ENCODE measurements around the gene OSMR. TPM values are rescaled to one million over a fixed set of nuclear protein-coding genes. Genes with fewer than 3 reads are reported as not detected.

OSMR gene
- total RNA-seq, 1 donor from 2014 or later = 0.04 TPM

GRCh38 chr5:38883842-38884241, 38.0 kb downstream of the OSMR start:
- DNase-seq (no peak), ATAC-seq (ENCODE audit: low read depth) (no peak)
- Mint-ChIP-seq H3K36me3 (ENCODE audit: low read depth) (no peaks in the 10 kb centered on the region), H3K4me1 (no peaks in the 10 kb centered on the region), H3K4me3 (no peak overlapping the region), H3K27me3 (peaks cover 2% of the 10 kb centered on the region), H3K9me3 (no peaks in the 10 kb centered on the region), H3K27ac (no peak overlapping the region)
- intact Hi-C loops (cut with micrococcal nuclease) = no loop called here
- TF ChIP-seq CTCF (IDR thresholded peaks at IDR 0.05) = no peak
- POLR2A ChIA-PET = no interaction called here
- CTCF ChIA-PET = no interaction called here

GRCh38 chr5:38885208-38885607, 39.4 kb downstream of the OSMR start:
- TF ChIP-seq CTCF (IDR thresholded peaks at IDR 0.05) = no peak
- Mint-ChIP-seq H3K27me3 (peaks cover 2% of the 10 kb centered on the region), H3K4me1 (no peaks in the 10 kb centered on the region), H3K4me3 (no peak overlapping the region), H3K36me3 (ENCODE audit: low read depth) (no peaks in the 10 kb centered on the region), H3K27ac (no peak overlapping the region), H3K9me3 (no peaks in the 10 kb centered on the region)
- ChIA-PET CTCF (no interaction called here), POLR2A (no interaction called here)
- no peak for DNase-seq
- intact Hi-C loops (cut with micrococcal nuclease) = no loop called here
- no peak for ATAC-seq (ENCODE audit: low read depth)

- Mint-ChIP-seq H3K4me1 (no peaks in the 10 kb centered on the region), H3K27me3 (peaks cover 7% of the 10 kb centered on the region), H3K4me3 (no peak overlapping the region), H3K36me3 (ENCODE audit: low read depth) (no peaks in the 10 kb centered on the region), H3K9me3 (peaks cover 3% of the 10 kb centered on the region), H3K27ac (no peak overlapping the region)
- no peak for TF ChIP-seq CTCF (IDR thresholded peaks at IDR 0.05)
- DNase-seq (no peak), ATAC-seq (ENCODE audit: low read depth) (no peak)
- intact Hi-C loops (cut with micrococcal nuclease) = no loop called here
- POLR2A ChIA-PET = no interaction called here
- CTCF ChIA-PET = no interaction called here
Measured at GRCh38 chr5:38888041-38888440, 42.2 kb downstream of the OSMR start.

- intact Hi-C loops (cut with micrococcal nuclease) = no loop called here
- DNase-seq (no peak), ATAC-seq (ENCODE audit: low read depth) (no peak)
- H3K9me3 Mint-ChIP-seq = peaks cover 9% of the 10 kb centered on the region
- peaks cover 7% of the 10 kb centered on the region for H3K27me3 Mint-ChIP-seq
- TF ChIP-seq CTCF (IDR thresholded peaks at IDR 0.05) = no peak
- no peak overlapping the region for H3K27ac Mint-ChIP-seq
- ChIA-PET POLR2A (no interaction called here), CTCF (no interaction called here)
- no peaks in the 10 kb centered on the region for H3K36me3 Mint-ChIP-seq (ENCODE audit: low read depth)
- H3K4me1 Mint-ChIP-seq = no peaks in the 10 kb centered on the region
- no peak overlapping the region for H3K4me3 Mint-ChIP-seq
Measured at GRCh38 chr5:38889424-38889823, 43.6 kb downstream of the OSMR start.

- no peaks in the 10 kb centered on the region for H3K36me3 Mint-ChIP-seq (ENCODE audit: low read depth)
- ChIA-PET POLR2A (no interaction called here), CTCF (no interaction called here)
- DNase-seq (no peak), ATAC-seq (ENCODE audit: low read depth) (no peak)
- H3K4me1 Mint-ChIP-seq = no peaks in the 10 kb centered on the region
- no peak overlapping the region for H3K4me3 Mint-ChIP-seq
- TF ChIP-seq CTCF (IDR thresholded peaks at IDR 0.05) = no peak
- H3K9me3 Mint-ChIP-seq = peaks cover 23% of the 10 kb centered on the region
- H3K27ac Mint-ChIP-seq = no peak overlapping the region
- peaks cover 7% of the 10 kb centered on the region for H3K27me3 Mint-ChIP-seq
- intact Hi-C loops (cut with micrococcal nuclease) = no loop called here
Measured at GRCh38 chr5:38891563-38891962, 45.8 kb downstream of the OSMR start.

Measured in activated B cell treated with CpG ODN at 0.5 μM for 24 hours (primary cell).